HEK293 (cell line): ENCODE measurements around the gene PIGW.

ENCODE experiments used
- EGR2 ChIP-seq: fragments of 450-650 bp; formaldehyde crosslinking; IDR thresholded peaks from 2 replicates; pipeline ENCODE4 v1.5.1; 2016; ENCODE audit warnings: low read depth, missing biosample characterization, missing genetic modification characterization
- GLIS2 ChIP-seq: fragments of 450-650 bp; formaldehyde crosslinking; IDR thresholded peaks from 2 replicates; pipeline ENCODE4 v1.5.1; 2016; ENCODE audit warnings: missing biosample characterization, missing genetic modification characterization
- KLF16 ChIP-seq: fragments of 450-650 bp; formaldehyde crosslinking; IDR thresholded peaks from 2 replicates; pipeline ENCODE4 v1.5.1; 2017; ENCODE audit warnings: missing biosample characterization, missing genetic modification characterization
- MEIS1 ChIP-seq: sonication (generic); formaldehyde crosslinking; IDR thresholded peaks from 2 replicates; pipeline ENCODE4 v1.8.1; 2022; ENCODE audit warnings: missing genetic modification reagents, mild to moderate bottlenecking, borderline replicate concordance
- SETDB1 ChIP-seq: IDR thresholded peaks from one replicate; pipeline ENCODE4 v1.6.1; 2017; ENCODE audit warnings: mild to moderate bottlenecking, low read length, moderate library complexity, mixed read lengths; ENCODE audit not compliant: insufficient read length
- TRIM28 ChIP-seq: IDR thresholded peaks from 2 replicates; pipeline ENCODE4 v1.6.1; 2011; ENCODE audit warnings: low read length, control low read depth, borderline replicate concordance
- YY1 ChIP-seq: fragments of 450-650 bp; formaldehyde crosslinking; IDR thresholded peaks from 2 replicates; pipeline ENCODE4 v1.5.1; 2018; ENCODE audit warnings: missing biosample characterization, missing genetic modification characterization
- YY2 ChIP-seq: fragments of 450-650 bp; formaldehyde crosslinking; IDR thresholded peaks from 2 replicates; pipeline ENCODE4 v1.5.1; 2016; ENCODE audit warnings: missing biosample characterization, missing genetic modification characterization
- ZBTB17 ChIP-seq: fragments of 450-650 bp; formaldehyde crosslinking; IDR thresholded peaks from 2 replicates; pipeline ENCODE4 v1.5.1; 2016; ENCODE audit warnings: missing biosample characterization, missing genetic modification characterization
- ZNF155 ChIP-seq: fragments of 450-650 bp; formaldehyde crosslinking; IDR thresholded peaks from 2 replicates; pipeline ENCODE4 v1.5.1; 2016; ENCODE audit warnings: missing biosample characterization, missing genetic modification characterization
- ZNF169 ChIP-seq: fragments of 450-650 bp; formaldehyde crosslinking; IDR thresholded peaks from 2 replicates; pipeline ENCODE4 v1.5.1; 2016; ENCODE audit warnings: missing biosample characterization, missing genetic modification characterization
- ZNF311 ChIP-seq: fragments of 450-650 bp; formaldehyde crosslinking; IDR thresholded peaks from 2 replicates; pipeline ENCODE4 v1.5.1; 2017; ENCODE audit warnings: missing biosample characterization, missing genetic modification characterization, borderline replicate concordance
- ZNF324 ChIP-seq: fragments of 450-650 bp; formaldehyde crosslinking; IDR thresholded peaks from 2 replicates; pipeline ENCODE4 v1.5.1; 2016; ENCODE audit warnings: missing biosample characterization, missing genetic modification characterization
- ZNF366 ChIP-seq: fragments of 450-650 bp; formaldehyde crosslinking; conservative IDR thresholded peaks from 2 replicates; pipeline ENCODE4 v1.5.1; 2016; ENCODE audit warnings: missing biosample characterization, missing genetic modification characterization
- ZNF391 ChIP-seq: fragments of 450-650 bp; formaldehyde crosslinking; IDR thresholded peaks from 2 replicates; pipeline ENCODE4 v1.5.1; 2016; ENCODE audit warnings: low read depth, missing biosample characterization, missing genetic modification characterization, borderline replicate concordance
- ZNF548 ChIP-seq: fragments of 450-650 bp; formaldehyde crosslinking; IDR thresholded peaks from 2 replicates; pipeline ENCODE4 v1.5.1; 2016; ENCODE audit warnings: missing biosample characterization, missing genetic modification characterization
- ZNF610 ChIP-seq: fragments of 450-650 bp; formaldehyde crosslinking; IDR thresholded peaks from 2 replicates; pipeline ENCODE4 v1.5.1; 2016; ENCODE audit warnings: missing biosample characterization, missing genetic modification characterization, borderline replicate concordance
- ZNF76 ChIP-seq: fragments of 450-650 bp; formaldehyde crosslinking; IDR thresholded peaks from 2 replicates; pipeline ENCODE4; 2016; ENCODE audit warnings: low read depth, missing biosample characterization, missing genetic modification characterization, borderline replicate concordance
- ZSCAN30 ChIP-seq: fragments of 450-650 bp; IDR thresholded peaks from 2 replicates; pipeline ENCODE4 v1.5.1; 2018; ENCODE audit warnings: missing biosample characterization, mild to moderate bottlenecking, missing genetic modification characterization, moderate library complexity
- TF ChIP-seq, protein P1 (sequence below): fragments of 450-650 bp; formaldehyde crosslinking; IDR thresholded peaks from 2 replicates; pipeline ENCODE4 v1.5.1; 2016; ENCODE audit warnings: missing biosample characterization, missing genetic modification characterization
- TF ChIP-seq, protein P2 (sequence below): fragments of 450-650 bp; formaldehyde crosslinking; IDR thresholded peaks from 2 replicates; pipeline ENCODE4 v1.5.1; 2016; ENCODE audit warnings: missing biosample characterization, missing genetic modification characterization
- TF ChIP-seq, protein P3 (sequence below): fragments of 450-650 bp; formaldehyde crosslinking; IDR thresholded peaks from 2 replicates; pipeline ENCODE4 v1.5.1; 2016; ENCODE audit warnings: missing biosample characterization, missing genetic modification characterization
- TF ChIP-seq, protein P4 (sequence below): fragments of 450-650 bp; formaldehyde crosslinking; conservative IDR thresholded peaks from 2 replicates; pipeline ENCODE4 v1.5.1; 2016; ENCODE audit warnings: low read depth, missing biosample characterization, missing genetic modification characterization
- TF ChIP-seq, protein P5 (sequence below): fragments of 450-650 bp; formaldehyde crosslinking; IDR thresholded peaks from 2 replicates; pipeline ENCODE4 v1.5.1; 2017; ENCODE audit warnings: missing biosample characterization, missing genetic modification characterization

PIGW gene

DNA sequence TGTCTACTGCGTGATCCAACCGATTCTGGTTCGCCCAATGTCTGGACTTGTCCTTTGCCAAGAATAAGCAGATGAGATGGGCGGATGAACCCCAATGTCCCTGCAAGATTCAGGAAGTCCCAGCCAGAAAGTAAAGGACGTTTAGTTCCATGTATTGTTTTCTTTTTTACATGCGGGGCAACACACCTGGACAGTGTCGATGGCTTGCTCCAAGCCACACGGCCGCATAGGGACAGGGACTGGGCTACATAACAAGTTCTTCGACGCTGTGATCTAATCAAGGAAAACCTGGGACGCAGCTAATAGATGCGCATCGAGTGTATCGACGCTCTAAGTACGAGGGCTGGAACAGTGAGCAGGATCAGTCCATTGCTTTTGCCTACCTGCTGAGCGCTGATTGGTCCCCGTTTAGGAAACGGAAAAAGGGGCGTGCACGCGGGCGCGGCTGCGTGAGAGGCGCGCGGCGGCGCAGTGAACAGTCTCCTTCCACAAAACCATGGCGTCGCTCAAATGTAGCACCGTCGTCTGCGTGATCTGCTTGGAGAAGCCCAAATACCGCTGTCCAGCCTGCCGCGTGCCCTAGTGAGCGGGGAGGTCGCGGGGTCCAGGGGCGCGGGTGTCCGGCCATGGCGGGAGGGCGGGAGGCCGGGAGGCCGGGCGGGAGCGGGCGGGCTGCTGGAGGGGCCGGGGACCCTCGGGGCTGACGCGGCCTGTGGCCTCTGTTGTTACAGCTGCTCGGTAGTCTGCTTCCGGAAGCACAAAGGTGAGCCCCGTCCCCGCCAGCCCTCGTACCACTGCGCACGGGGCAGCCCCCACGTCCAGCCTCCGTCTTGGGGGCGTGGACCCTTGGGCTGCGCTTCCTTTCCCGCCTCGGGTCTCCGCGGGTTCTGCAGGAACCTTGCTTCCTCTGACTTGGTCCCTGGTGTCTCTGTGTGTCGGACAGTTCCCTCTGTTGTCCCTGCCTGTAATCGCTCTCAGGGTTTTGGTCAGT is 48.3 kb upstream of the PIGW start, which contains the start of gene ZNHIT3 (continued):
- TF ChIP-seq, protein P1, sequence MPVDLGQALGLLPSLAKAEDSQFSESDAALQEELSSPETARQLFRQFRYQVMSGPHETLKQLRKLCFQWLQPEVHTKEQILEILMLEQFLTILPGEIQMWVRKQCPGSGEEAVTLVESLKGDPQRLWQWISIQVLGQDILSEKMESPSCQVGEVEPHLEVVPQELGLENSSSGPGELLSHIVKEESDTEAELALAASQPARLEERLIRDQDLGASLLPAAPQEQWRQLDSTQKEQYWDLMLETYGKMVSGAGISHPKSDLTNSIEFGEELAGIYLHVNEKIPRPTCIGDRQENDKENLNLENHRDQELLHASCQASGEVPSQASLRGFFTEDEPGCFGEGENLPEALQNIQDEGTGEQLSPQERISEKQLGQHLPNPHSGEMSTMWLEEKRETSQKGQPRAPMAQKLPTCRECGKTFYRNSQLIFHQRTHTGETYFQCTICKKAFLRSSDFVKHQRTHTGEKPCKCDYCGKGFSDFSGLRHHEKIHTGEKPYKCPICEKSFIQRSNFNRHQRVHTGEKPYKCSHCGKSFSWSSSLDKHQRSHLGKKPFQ (tag by site-specific recombination), result no peak
- TF ChIP-seq ZNF391 (tag by site-specific recombination), result 0 out of 2 replicates have a peak, but pooled peaks have one; percentile 25
- TF ChIP-seq MEIS1 (CRISPR knock-in tag), result no peak
- TF ChIP-seq, protein P2, sequence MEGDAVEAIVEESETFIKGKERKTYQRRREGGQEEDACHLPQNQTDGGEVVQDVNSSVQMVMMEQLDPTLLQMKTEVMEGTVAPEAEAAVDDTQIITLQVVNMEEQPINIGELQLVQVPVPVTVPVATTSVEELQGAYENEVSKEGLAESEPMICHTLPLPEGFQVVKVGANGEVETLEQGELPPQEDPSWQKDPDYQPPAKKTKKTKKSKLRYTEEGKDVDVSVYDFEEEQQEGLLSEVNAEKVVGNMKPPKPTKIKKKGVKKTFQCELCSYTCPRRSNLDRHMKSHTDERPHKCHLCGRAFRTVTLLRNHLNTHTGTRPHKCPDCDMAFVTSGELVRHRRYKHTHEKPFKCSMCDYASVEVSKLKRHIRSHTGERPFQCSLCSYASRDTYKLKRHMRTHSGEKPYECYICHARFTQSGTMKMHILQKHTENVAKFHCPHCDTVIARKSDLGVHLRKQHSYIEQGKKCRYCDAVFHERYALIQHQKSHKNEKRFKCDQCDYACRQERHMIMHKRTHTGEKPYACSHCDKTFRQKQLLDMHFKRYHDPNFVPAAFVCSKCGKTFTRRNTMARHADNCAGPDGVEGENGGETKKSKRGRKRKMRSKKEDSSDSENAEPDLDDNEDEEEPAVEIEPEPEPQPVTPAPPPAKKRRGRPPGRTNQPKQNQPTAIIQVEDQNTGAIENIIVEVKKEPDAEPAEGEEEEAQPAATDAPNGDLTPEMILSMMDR (tag by site-specific recombination), result no peak
- no peak for TF ChIP-seq ZNF169
- TF ChIP-seq, protein P3, sequence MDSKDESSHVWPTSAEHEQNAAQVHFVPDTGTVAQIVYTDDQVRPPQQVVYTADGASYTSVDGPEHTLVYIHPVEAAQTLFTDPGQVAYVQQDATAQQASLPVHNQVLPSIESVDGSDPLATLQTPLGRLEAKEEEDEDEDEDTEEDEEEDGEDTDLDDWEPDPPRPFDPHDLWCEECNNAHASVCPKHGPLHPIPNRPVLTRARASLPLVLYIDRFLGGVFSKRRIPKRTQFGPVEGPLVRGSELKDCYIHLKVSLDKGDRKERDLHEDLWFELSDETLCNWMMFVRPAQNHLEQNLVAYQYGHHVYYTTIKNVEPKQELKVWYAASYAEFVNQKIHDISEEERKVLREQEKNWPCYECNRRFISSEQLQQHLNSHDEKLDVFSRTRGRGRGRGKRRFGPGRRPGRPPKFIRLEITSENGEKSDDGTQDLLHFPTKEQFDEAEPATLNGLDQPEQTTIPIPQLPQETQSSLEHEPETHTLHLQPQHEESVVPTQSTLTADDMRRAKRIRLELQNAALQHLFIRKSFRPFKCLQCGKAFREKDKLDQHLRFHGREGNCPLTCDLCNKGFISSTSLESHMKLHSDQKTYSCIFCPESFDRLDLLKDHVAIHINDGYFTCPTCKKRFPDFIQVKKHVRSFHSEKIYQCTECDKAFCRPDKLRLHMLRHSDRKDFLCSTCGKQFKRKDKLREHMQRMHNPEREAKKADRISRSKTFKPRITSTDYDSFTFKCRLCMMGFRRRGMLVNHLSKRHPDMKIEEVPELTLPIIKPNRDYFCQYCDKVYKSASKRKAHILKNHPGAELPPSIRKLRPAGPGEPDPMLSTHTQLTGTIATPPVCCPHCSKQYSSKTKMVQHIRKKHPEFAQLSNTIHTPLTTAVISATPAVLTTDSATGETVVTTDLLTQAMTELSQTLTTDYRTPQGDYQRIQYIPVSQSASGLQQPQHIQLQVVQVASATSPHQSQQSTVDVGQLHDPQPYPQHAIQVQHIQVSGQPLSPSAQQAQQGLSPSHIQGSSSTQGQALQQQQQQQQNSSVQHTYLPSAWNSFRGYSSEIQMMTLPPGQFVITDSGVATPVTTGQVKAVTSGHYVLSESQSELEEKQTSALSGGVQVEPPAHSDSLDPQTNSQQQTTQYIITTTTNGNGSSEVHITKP (tag by site-specific recombination), result peak; percentile 86
- TF ChIP-seq ZNF76 (tag by site-specific recombination), result 0 out of 2 replicates have a peak, but pooled peaks have one; percentile 15
- TF ChIP-seq YY2 (tag by site-specific recombination), result peak; percentile 61
- TF ChIP-seq ZNF366 (tag by site-specific recombination), result peak; percentile 71; the same call in 1 of the 2 replicates
- peak; percentile 100 for TF ChIP-seq ZBTB17 (tag by site-specific recombination)
- TF ChIP-seq ZNF311 (tag by site-specific recombination), result no peak
- TF ChIP-seq TRIM28, result no peak
- peak; percentile 83; the same call in 1 of the 2 replicates for TF ChIP-seq ZNF324 (tag by site-specific recombination)
- no peak for TF ChIP-seq EGR2 (tag by site-specific recombination)
- no peak for TF ChIP-seq ZNF155
- peak; percentile 88 for TF ChIP-seq GLIS2 (tag by site-specific recombination)
- no peak; the same call in 1 of the 2 replicates for TF ChIP-seq ZNF610 (tag by site-specific recombination)
- TF ChIP-seq, protein P4, sequence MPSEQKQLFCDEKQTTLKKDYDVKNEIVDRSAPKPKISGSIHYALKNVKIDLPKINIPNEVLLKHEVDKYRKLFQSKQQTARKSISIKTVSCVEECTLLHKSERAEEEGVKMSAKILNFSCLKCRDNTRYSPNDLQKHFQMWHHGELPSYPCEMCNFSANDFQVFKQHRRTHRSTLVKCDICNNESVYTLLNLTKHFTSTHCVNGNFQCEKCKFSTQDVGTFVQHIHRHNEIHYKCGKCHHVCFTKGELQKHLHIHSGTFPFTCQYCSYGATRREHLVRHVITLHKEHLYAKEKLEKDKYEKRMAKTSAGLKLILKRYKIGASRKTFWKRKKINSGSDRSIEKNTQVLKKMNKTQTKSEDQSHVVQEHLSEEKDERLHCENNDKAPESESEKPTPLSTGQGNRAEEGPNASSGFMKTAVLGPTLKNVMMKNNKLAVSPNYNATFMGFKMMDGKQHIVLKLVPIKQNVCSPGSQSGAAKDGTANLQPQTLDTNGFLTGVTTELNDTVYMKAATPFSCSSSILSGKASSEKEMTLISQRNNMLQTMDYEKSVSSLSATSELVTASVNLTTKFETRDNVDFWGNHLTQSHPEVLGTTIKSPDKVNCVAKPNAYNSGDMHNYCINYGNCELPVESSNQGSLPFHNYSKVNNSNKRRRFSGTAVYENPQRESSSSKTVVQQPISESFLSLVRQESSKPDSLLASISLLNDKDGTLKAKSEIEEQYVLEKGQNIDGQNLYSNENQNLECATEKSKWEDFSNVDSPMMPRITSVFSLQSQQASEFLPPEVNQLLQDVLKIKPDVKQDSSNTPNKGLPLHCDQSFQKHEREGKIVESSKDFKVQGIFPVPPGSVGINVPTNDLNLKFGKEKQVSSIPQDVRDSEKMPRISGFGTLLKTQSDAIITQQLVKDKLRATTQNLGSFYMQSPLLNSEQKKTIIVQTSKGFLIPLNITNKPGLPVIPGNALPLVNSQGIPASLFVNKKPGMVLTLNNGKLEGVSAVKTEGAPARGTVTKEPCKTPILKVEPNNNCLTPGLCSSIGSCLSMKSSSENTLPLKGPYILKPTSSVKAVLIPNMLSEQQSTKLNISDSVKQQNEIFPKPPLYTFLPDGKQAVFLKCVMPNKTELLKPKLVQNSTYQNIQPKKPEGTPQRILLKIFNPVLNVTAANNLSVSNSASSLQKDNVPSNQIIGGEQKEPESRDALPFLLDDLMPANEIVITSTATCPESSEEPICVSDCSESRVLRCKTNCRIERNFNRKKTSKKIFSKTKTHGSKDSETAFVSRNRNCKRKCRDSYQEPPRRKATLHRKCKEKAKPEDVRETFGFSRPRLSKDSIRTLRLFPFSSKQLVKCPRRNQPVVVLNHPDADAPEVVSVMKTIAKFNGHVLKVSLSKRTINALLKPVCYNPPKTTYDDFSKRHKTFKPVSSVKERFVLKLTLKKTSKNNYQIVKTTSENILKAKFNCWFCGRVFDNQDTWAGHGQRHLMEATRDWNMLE (tag by site-specific recombination), result peak; percentile 89
- TF ChIP-seq KLF16 (tag by site-specific recombination), result peak; percentile 92
- peak; percentile 37; the same call in 1 of the 2 replicates for TF ChIP-seq ZSCAN30 (tag by site-specific recombination)
- TF ChIP-seq ZNF548 (tag by site-specific recombination), result no peak
- peak; percentile 68; the same call in 1 of the 2 replicates for TF ChIP-seq YY1 (tag by site-specific recombination)
- TF ChIP-seq SETDB1, result peak; percentile 14
- TF ChIP-seq, protein P5, sequence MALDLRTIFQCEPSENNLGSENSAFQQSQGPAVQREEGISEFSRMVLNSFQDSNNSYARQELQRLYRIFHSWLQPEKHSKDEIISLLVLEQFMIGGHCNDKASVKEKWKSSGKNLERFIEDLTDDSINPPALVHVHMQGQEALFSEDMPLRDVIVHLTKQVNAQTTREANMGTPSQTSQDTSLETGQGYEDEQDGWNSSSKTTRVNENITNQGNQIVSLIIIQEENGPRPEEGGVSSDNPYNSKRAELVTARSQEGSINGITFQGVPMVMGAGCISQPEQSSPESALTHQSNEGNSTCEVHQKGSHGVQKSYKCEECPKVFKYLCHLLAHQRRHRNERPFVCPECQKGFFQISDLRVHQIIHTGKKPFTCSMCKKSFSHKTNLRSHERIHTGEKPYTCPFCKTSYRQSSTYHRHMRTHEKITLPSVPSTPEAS (tag by site-specific recombination), result no peak
